Measurements from ENCODE around the gene NALCN. TPM values are rescaled to one million over a fixed set of nuclear protein-coding genes. Genes with fewer than 3 reads are reported as not detected.

NALCN gene
- polyA plus RNA-seq, 3 donors: not detected

- no peaks in the 10 kb centered on the region for H3K4me1 Mint-ChIP-seq
- no CpG with 5 or more reads among the region's 3 CpGs for WGBS (ENCODE audit: insufficient coverage)
Measured at GRCh38 chr13:101190337-101190736, 226.0 kb downstream of the NALCN start.

DNA sequence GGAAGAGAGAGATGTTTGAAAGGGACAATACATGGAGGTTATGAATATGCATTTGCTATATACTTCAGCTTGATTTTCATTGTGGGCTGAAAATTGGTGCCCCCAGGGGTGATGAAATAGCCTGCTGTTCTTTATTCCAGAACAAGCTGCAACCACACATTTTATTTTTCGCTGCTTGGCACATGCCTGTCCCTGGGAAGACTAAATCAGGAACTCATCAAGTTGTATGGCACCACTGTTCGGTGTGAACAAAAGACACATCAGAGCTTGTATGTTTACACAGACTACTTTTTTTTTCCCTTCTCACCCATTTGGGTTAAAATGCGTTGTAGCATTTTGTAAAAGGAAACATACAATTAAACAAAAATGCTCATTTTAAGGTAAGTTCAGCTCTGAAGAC, 230.7 kb downstream of the NALCN start:
- no peak overlapping the region for H3K9ac ChIP-seq (ENCODE audit: insufficient read depth, low read length, poor library complexity, severe bottlenecking)
- no peaks in the 10 kb centered on the region for H3K36me3 Mint-ChIP-seq

More at GRCh38 chr13:101190337-101190736, 226.0 kb downstream of the NALCN start:
- TF ChIP-seq, protein P1, sequence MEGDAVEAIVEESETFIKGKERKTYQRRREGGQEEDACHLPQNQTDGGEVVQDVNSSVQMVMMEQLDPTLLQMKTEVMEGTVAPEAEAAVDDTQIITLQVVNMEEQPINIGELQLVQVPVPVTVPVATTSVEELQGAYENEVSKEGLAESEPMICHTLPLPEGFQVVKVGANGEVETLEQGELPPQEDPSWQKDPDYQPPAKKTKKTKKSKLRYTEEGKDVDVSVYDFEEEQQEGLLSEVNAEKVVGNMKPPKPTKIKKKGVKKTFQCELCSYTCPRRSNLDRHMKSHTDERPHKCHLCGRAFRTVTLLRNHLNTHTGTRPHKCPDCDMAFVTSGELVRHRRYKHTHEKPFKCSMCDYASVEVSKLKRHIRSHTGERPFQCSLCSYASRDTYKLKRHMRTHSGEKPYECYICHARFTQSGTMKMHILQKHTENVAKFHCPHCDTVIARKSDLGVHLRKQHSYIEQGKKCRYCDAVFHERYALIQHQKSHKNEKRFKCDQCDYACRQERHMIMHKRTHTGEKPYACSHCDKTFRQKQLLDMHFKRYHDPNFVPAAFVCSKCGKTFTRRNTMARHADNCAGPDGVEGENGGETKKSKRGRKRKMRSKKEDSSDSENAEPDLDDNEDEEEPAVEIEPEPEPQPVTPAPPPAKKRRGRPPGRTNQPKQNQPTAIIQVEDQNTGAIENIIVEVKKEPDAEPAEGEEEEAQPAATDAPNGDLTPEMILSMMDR (IDR thresholded peaks at IDR 0.05): no peak
- DNase-seq: no peak
- Mint-ChIP-seq H3K9me3 (peaks cover 0 to 3% (median 0%) of the 10 kb centered on the region in 7 donors), H3K27me3 (ENCODE audit: low read depth in 3 of 3) (no peaks in the 10 kb centered on the region), H3K27ac (no peak overlapping the region), H3K36me3 (no peaks in the 10 kb centered on the region), H3K4me3 (no peak overlapping the region)
- Histone ChIP-seq H3K9me3 (replicated peaks in 1 of 2; ENCODE audit: control insufficient read depth in 1 of 2, insufficient read depth in 1 of 2, low read length in 2 of 2) (no peaks in the 10 kb centered on the region), H3K79me2 (ENCODE audit: insufficient read depth, low read length) (no peaks in the 10 kb centered on the region), H3K4me3 (replicated peaks in 1 of 3; ENCODE audit: low read depth in 2 of 3, low read length in 3 of 3) (no peak overlapping the region), H2AFZ (ENCODE audit: insufficient read depth, low read depth, low read length, poor library complexity, severe bottlenecking) (no peak overlapping the region), H3K9ac (ENCODE audit: insufficient read depth, low read length, poor library complexity, severe bottlenecking) (no peak overlapping the region), H3K27ac (ENCODE audit: low read depth in 1 of 2, low read length in 2 of 2) (no peak overlapping the region), H4K20me1 (ENCODE audit: insufficient read depth, low read length) (no peaks in the 10 kb centered on the region), H3K4me1 (ENCODE audit: control insufficient read depth in 1 of 2, insufficient read depth in 2 of 2, low read length in 2 of 2) (no peaks in the 10 kb centered on the region), H3K4me2 (replicated peaks; ENCODE audit: extremely low read depth, low read length, poor library complexity, severe bottlenecking) (no peak overlapping the region), H3K27me3 (ENCODE audit: control insufficient read depth in 2 of 2, insufficient read depth in 2 of 2, low read length in 2 of 2) (no peaks in the 10 kb centered on the region), H3K36me3 (replicated peaks in 1 of 2; ENCODE audit: control insufficient read depth in 1 of 2, insufficient read depth in 2 of 2, low read length in 2 of 2) (no peaks in the 10 kb centered on the region)
- intact Hi-C loops (cut with micrococcal nuclease): no loop called here

More for the DNA sequence above, 230.7 kb downstream of the NALCN start:
- 92% methylated on average over 2 of the region's 3 CpGs for WGBS (ENCODE audit: insufficient coverage)
- H3K4me3 Mint-ChIP-seq: no peak overlapping the region
- Histone ChIP-seq H3K36me3 (replicated peaks in 1 of 2; ENCODE audit: control insufficient read depth in 1 of 2, insufficient read depth in 2 of 2, low read length in 2 of 2) (no peaks in the 10 kb centered on the region), H4K20me1 (ENCODE audit: insufficient read depth, low read length) (no peaks in the 10 kb centered on the region), H3K4me2 (replicated peaks; ENCODE audit: extremely low read depth, low read length, poor library complexity, severe bottlenecking) (no peak overlapping the region), H3K27me3 (ENCODE audit: control insufficient read depth in 2 of 2, insufficient read depth in 2 of 2, low read length in 2 of 2) (no peaks in the 10 kb centered on the region), H2AFZ (ENCODE audit: insufficient read depth, low read depth, low read length, poor library complexity, severe bottlenecking) (no peak overlapping the region), H3K4me3 (replicated peaks in 1 of 3; ENCODE audit: low read depth in 2 of 3, low read length in 3 of 3) (no peak overlapping the region), H3K27ac (ENCODE audit: low read depth in 1 of 2, low read length in 2 of 2) (no peak overlapping the region), H3K79me2 (ENCODE audit: insufficient read depth, low read length) (no peaks in the 10 kb centered on the region), H3K4me1 (ENCODE audit: control insufficient read depth in 1 of 2, insufficient read depth in 2 of 2, low read length in 2 of 2) (no peaks in the 10 kb centered on the region), H3K9me3 (replicated peaks in 1 of 2; ENCODE audit: control insufficient read depth in 1 of 2, insufficient read depth in 1 of 2, low read length in 2 of 2) (no peaks in the 10 kb centered on the region)
- peaks cover 0 to 3% (median 0%) of the 10 kb centered on the region in 7 donors for H3K9me3 Mint-ChIP-seq
- H3K27ac Mint-ChIP-seq: no peak overlapping the region
- no peak for DNase-seq
- TF ChIP-seq, protein P1 (IDR thresholded peaks at IDR 0.05): no peak
- H3K4me1 Mint-ChIP-seq: no peaks in the 10 kb centered on the region
- intact Hi-C loops (cut with micrococcal nuclease): no loop called here
- peaks cover 0 to 2% (median 0%) of the 10 kb centered on the region in 3 donors for H3K27me3 Mint-ChIP-seq (ENCODE audit: low read depth in 3 of 3)

Measured in CD14-positive monocyte (primary cell).